Retina (tissue), 1 donor: ENCODE data around the gene RECQL.
"Not testable (repeated sequence)": the region's sequence is repeated elsewhere in the genome, so short reads cannot be mapped to it uniquely, and the experiment has no call there.

Source experiments
- DNase-seq: peaks from one replicate; pipeline ENCODE4 v3.0.0-alpha.2; 2016

Gene RECQL

GRCh38 chr12:21419009-21419699, 82.3 kb downstream of the RECQL start:
- DNase-seq, result not testable (repeated sequence)
